H1 (cell line): Measurements from ENCODE around the gene NEU4. TPM values are rescaled to one million over a fixed set of nuclear protein-coding genes. Genes with fewer than 3 reads are reported as not detected.

ENCODE experiments used
- ATF2 ChIP-seq: IDR thresholded peaks from 2 replicates; pipeline ENCODE4 v1.6.1; 2012; ENCODE audit warnings: low read length, inconsistent platforms
- BACH1 ChIP-seq: IDR thresholded peaks from 2 replicates; pipeline ENCODE4 v1.6.1; 2012; ENCODE audit warnings: low read length, improper control_type of control experiment
- BRCA1 ChIP-seq: IDR thresholded peaks from 2 replicates; pipeline ENCODE4 v1.6.1; 2012; ENCODE audit warnings: low read depth, low read length, improper control_type of control experiment
- CHD2 ChIP-seq: IDR thresholded peaks from 2 replicates; pipeline ENCODE4 v1.6.1; 2012; ENCODE audit warnings: low read length, improper control_type of control experiment
- JUN ChIP-seq: IDR thresholded peaks from 2 replicates; pipeline ENCODE4 v1.6.1; 2011; ENCODE audit warnings: low read depth, mild to moderate bottlenecking, improper control_type of control experiment, low read length
- MAX ChIP-seq: IDR thresholded peaks from 2 replicates; pipeline ENCODE4 v1.6.1; 2012; ENCODE audit warnings: inconsistent platforms
- POLR2AphosphoS5 ChIP-seq: IDR thresholded peaks from 2 replicates; pipeline ENCODE4 v1.6.1; 2011; ENCODE audit warnings: low read depth, low read length
- TAF1 ChIP-seq: IDR thresholded peaks from 2 replicates; pipeline ENCODE4 v1.6.1; 2011; ENCODE audit warnings: mild to moderate bottlenecking, low read depth, low read length
- TEAD4 ChIP-seq: IDR thresholded peaks from 2 replicates; pipeline ENCODE4 v1.6.1; 2012; ENCODE audit warnings: low read depth, low read length, inconsistent platforms, mixed read lengths
- ZNF274 ChIP-seq: IDR thresholded peaks from 2 replicates; pipeline ENCODE4 v1.7.0; 2012; ENCODE audit warnings: low read length, borderline replicate concordance; ENCODE audit errors: extremely low read depth
- polyA plus RNA-seq, 7 experiments: library from polyadenylated mRNA; depleted of rRNA in 3 of 7; stranded (reverse) in 5 of 7; unstranded in 2 of 7; fragments of >200 nt in 5 of 7; fragments of 200-250 nt in 2 of 7; gene quantifications; 1 replicate in 5 of 7; 2 replicates in 1 of 7; 4 replicates in 1 of 7; pipeline versions ENCODE4 v1.2.1 to v1.2.3, GENCODE V29; 2011 to 2013; ENCODE audit warnings: missing spikeins in 2 of 7, mixed read lengths in 2 of 7
- total RNA-seq: library from RNA; stranded (reverse); fragmentation: NEBNext Ultra II Directional; extraction: Animal tissue kit (Norgen Biotek cat#: 25700); gene quantifications from 2 replicates; pipeline ENCODE4 v1.2.1, GENCODE V29; 2021
- TF ChIP-seq, protein P1 (sequence below): fragments of 300-600 bp; sonication (generic); IDR thresholded peaks from 2 replicates; pipeline ENCODE4 v1.7.1; 2012; ENCODE audit warnings: low read length, moderate library complexity, mild to moderate bottlenecking, inconsistent platforms; ENCODE audit not compliant: insufficient replicate concordance

Gene NEU4
- total and polyA plus RNA-seq, 2 of the 8 experiments (the other 6 are each of a cell fraction or from before 2014, with no cell fraction given), result 0.32 to 0.50 TPM

- TF ChIP-seq, protein P1, sequence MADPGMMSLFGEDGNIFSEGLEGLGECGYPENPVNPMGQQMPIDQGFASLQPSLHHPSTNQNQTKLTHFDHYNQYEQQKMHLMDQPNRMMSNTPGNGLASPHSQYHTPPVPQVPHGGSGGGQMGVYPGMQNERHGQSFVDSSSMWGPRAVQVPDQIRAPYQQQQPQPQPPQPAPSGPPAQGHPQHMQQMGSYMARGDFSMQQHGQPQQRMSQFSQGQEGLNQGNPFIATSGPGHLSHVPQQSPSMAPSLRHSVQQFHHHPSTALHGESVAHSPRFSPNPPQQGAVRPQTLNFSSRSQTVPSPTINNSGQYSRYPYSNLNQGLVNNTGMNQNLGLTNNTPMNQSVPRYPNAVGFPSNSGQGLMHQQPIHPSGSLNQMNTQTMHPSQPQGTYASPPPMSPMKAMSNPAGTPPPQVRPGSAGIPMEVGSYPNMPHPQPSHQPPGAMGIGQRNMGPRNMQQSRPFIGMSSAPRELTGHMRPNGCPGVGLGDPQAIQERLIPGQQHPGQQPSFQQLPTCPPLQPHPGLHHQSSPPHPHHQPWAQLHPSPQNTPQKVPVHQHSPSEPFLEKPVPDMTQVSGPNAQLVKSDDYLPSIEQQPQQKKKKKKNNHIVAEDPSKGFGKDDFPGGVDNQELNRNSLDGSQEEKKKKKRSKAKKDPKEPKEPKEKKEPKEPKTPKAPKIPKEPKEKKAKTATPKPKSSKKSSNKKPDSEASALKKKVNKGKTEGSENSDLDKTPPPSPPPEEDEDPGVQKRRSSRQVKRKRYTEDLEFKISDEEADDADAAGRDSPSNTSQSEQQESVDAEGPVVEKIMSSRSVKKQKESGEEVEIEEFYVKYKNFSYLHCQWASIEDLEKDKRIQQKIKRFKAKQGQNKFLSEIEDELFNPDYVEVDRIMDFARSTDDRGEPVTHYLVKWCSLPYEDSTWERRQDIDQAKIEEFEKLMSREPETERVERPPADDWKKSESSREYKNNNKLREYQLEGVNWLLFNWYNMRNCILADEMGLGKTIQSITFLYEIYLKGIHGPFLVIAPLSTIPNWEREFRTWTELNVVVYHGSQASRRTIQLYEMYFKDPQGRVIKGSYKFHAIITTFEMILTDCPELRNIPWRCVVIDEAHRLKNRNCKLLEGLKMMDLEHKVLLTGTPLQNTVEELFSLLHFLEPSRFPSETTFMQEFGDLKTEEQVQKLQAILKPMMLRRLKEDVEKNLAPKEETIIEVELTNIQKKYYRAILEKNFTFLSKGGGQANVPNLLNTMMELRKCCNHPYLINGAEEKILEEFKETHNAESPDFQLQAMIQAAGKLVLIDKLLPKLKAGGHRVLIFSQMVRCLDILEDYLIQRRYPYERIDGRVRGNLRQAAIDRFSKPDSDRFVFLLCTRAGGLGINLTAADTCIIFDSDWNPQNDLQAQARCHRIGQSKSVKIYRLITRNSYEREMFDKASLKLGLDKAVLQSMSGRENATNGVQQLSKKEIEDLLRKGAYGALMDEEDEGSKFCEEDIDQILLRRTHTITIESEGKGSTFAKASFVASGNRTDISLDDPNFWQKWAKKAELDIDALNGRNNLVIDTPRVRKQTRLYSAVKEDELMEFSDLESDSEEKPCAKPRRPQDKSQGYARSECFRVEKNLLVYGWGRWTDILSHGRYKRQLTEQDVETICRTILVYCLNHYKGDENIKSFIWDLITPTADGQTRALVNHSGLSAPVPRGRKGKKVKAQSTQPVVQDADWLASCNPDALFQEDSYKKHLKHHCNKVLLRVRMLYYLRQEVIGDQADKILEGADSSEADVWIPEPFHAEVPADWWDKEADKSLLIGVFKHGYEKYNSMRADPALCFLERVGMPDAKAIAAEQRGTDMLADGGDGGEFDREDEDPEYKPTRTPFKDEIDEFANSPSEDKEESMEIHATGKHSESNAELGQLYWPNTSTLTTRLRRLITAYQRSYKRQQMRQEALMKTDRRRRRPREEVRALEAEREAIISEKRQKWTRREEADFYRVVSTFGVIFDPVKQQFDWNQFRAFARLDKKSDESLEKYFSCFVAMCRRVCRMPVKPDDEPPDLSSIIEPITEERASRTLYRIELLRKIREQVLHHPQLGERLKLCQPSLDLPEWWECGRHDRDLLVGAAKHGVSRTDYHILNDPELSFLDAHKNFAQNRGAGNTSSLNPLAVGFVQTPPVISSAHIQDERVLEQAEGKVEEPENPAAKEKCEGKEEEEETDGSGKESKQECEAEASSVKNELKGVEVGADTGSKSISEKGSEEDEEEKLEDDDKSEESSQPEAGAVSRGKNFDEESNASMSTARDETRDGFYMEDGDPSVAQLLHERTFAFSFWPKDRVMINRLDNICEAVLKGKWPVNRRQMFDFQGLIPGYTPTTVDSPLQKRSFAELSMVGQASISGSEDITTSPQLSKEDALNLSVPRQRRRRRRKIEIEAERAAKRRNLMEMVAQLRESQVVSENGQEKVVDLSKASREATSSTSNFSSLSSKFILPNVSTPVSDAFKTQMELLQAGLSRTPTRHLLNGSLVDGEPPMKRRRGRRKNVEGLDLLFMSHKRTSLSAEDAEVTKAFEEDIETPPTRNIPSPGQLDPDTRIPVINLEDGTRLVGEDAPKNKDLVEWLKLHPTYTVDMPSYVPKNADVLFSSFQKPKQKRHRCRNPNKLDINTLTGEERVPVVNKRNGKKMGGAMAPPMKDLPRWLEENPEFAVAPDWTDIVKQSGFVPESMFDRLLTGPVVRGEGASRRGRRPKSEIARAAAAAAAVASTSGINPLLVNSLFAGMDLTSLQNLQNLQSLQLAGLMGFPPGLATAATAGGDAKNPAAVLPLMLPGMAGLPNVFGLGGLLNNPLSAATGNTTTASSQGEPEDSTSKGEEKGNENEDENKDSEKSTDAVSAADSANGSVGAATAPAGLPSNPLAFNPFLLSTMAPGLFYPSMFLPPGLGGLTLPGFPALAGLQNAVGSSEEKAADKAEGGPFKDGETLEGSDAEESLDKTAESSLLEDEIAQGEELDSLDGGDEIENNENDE, result no peak
- no peak for TF ChIP-seq CHD2
- TF ChIP-seq TEAD4, result no peak
- no peak for TF ChIP-seq ZNF274
- TF ChIP-seq BACH1, result no peak
- TF ChIP-seq JUN, result no peak
- TF ChIP-seq MAX, result no peak
- no peak for TF ChIP-seq POLR2AphosphoS5
- no peak for TF ChIP-seq TAF1
- TF ChIP-seq BRCA1, result no peak
- TF ChIP-seq ATF2, result no peak
Measured at GRCh38 chr2:241796209-241796608, 12.8 kb upstream of the NEU4 start (continued).
